22Rv1 (cell line): ENCODE results near the gene THADA.

Source experiments
- ZFX ChIP-seq: fragments of 450-650 bp; IDR thresholded peaks from 2 replicates; pipeline ENCODE4 v1.6.1; 2017; ENCODE audit warnings: antibody characterized with exemption, borderline replicate concordance
- TF ChIP-seq, protein P1 (sequence below): fragments of 450-650 bp; IDR thresholded peaks from 2 replicates; pipeline ENCODE4 v1.5.1; 2017; ENCODE audit warnings: mild to moderate bottlenecking

DNA sequence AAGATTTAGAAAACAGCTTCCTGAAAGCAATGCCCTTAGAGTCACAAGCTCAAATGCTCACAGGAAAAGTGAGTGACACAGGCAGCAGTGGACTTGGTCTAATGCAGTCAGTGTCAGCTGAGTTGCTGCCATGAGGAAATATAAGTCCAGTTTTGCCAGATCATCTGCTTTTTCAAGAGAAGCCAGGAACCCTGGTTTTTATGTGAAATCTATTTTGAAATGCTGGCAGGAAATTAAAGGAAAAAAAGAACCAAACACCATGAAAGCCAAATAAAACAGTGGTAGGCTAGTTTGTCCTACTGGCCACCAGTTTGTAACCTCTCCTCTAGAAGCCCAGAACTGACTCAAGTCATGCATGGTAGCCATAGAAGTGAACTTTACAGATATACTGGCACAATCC lies 109.2 kb downstream of the THADA start:
- TF ChIP-seq, protein P1, sequence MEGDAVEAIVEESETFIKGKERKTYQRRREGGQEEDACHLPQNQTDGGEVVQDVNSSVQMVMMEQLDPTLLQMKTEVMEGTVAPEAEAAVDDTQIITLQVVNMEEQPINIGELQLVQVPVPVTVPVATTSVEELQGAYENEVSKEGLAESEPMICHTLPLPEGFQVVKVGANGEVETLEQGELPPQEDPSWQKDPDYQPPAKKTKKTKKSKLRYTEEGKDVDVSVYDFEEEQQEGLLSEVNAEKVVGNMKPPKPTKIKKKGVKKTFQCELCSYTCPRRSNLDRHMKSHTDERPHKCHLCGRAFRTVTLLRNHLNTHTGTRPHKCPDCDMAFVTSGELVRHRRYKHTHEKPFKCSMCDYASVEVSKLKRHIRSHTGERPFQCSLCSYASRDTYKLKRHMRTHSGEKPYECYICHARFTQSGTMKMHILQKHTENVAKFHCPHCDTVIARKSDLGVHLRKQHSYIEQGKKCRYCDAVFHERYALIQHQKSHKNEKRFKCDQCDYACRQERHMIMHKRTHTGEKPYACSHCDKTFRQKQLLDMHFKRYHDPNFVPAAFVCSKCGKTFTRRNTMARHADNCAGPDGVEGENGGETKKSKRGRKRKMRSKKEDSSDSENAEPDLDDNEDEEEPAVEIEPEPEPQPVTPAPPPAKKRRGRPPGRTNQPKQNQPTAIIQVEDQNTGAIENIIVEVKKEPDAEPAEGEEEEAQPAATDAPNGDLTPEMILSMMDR: no peak
- TF ChIP-seq ZFX: no peak
